Measurements from ENCODE around the gene PARD6A. TPM values are rescaled to one million over a fixed set of nuclear protein-coding genes. Genes with fewer than 3 reads are reported as not detected.

PARD6A gene, protein sequence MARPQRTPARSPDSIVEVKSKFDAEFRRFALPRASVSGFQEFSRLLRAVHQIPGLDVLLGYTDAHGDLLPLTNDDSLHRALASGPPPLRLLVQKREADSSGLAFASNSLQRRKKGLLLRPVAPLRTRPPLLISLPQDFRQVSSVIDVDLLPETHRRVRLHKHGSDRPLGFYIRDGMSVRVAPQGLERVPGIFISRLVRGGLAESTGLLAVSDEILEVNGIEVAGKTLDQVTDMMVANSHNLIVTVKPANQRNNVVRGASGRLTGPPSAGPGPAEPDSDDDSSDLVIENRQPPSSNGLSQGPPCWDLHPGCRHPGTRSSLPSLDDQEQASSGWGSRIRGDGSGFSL
- total RNA-seq = 3.4 TPM
- long read RNA-seq, transcript PARD6A-202 (3 exons, 1,260 nt) = major isoform, 9 of 12 reads
- long read RNA-seq, partial matches to known transcripts = 0 of 12 reads
- long read RNA-seq, other reads (novel, unspliced or antisense) = 1 of 12 reads

GRCh38 chr16:67660564-67661028 lies at the start of gene PARD6A:
PARD6A (plus strand) TSS chr16:67660960; CDS start chr16:67661039, 79 bp downstream.
- no peaks in the 10 kb centered on the region for H3K9me3 ChIP-seq (replicated peaks)
- peak; percentile 15 for TF ChIP-seq CTCF (IDR thresholded peaks at IDR 0.05; ENCODE audit: borderline replicate concordance)
- intact Hi-C loops (cut with micrococcal nuclease) = no loop called here
- H3K27ac ChIP-seq (replicated peaks) = peak within 1 kb of the TSS; percentile 97
- H3K36me3 ChIP-seq = peaks cover 19% of the 10 kb centered on the region
- DNase-seq = peak; percentile 94
- peaks cover 7% of the 10 kb centered on the region for H3K27me3 ChIP-seq (ENCODE audit: low read depth)
- H3K4me3 ChIP-seq = peak within 1 kb of the TSS; percentile 89
- H3K4me1 ChIP-seq = peaks cover 33% of the 10 kb centered on the region

DNA sequence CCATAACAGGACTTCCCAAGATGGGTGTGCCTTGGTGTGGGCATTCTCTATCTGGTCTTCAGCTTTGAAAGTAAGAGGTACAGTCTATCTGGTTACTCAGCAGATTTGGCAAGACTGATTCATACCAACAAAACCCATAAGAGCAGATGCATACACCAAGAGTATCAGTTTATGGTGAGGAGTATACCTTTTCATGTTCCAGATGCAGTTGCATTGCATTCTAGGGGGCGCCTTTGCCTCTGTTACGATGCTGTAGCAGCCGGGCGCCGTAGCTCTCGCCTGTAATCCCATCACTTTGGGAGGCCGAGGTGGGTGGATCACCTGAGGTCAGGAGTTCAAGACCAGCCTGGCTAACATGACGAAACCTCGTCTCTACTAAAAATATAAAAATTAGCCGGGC lies 47.0 kb upstream of the PARD6A start:
- Histone ChIP-seq H3K27me3 (ENCODE audit: low read depth) (no peaks in the 10 kb centered on the region), H3K27ac (replicated peaks) (no peak overlapping the region), H3K9me3 (replicated peaks) (no peaks in the 10 kb centered on the region), H3K4me3 (no peak overlapping the region), H3K4me1 (no peaks in the 10 kb centered on the region), H3K36me3 (peaks cover 81% of the 10 kb centered on the region)
- no peak for TF ChIP-seq CTCF (IDR thresholded peaks at IDR 0.05; ENCODE audit: borderline replicate concordance)
- DNase-seq = no peak
- intact Hi-C loops (cut with micrococcal nuclease) = no loop called here

DNA sequence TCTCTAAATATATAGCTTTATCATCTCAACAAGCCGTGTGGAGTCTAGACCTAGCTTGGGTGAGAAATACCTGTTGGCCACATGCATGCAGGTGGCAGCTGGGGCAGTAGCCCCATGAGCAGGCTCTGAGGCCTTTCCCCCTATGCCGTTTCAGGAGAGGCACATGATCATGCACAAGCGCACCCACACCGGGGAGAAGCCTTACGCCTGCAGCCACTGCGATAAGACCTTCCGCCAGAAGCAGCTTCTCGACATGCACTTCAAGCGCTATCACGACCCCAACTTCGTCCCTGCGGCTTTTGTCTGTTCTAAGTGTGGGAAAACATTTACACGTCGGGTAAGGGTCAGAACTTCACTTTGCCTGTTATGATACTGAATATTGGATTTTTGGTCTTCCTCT lies 32.5 kb upstream of the PARD6A start:
- no peak overlapping the region for H3K27ac ChIP-seq (replicated peaks)
- no peaks in the 10 kb centered on the region for H3K27me3 ChIP-seq (ENCODE audit: low read depth)
- no peak for DNase-seq
- peaks cover 11% of the 10 kb centered on the region for H3K4me1 ChIP-seq
- H3K4me3 ChIP-seq = no peak overlapping the region
- peaks cover 92% of the 10 kb centered on the region for H3K36me3 ChIP-seq
- TF ChIP-seq CTCF (IDR thresholded peaks at IDR 0.05; ENCODE audit: borderline replicate concordance) = no peak
- intact Hi-C loops (cut with micrococcal nuclease) = no loop called here
- H3K9me3 ChIP-seq (replicated peaks) = no peaks in the 10 kb centered on the region

- intact Hi-C loops (cut with micrococcal nuclease) = loop anchor here (10.0 kb wide), 1 partner anchor 58 kb away; no protein-coding TSS in a partner anchor
- DNase-seq = peak; percentile 57
- Histone ChIP-seq H3K9me3 (replicated peaks) (no peaks in the 10 kb centered on the region), H3K4me1 (peaks cover 11% of the 10 kb centered on the region), H3K27me3 (ENCODE audit: low read depth) (no peaks in the 10 kb centered on the region), H3K36me3 (peaks cover 84% of the 10 kb centered on the region), H3K27ac (replicated peaks) (peak overlapping the region; percentile 13), H3K4me3 (no peak overlapping the region)
- TF ChIP-seq CTCF (IDR thresholded peaks at IDR 0.05; ENCODE audit: borderline replicate concordance) = no peak
These were observed 28.2 kb upstream of the PARD6A start for GRCh38 chr16:67632415-67633172.

DNA sequence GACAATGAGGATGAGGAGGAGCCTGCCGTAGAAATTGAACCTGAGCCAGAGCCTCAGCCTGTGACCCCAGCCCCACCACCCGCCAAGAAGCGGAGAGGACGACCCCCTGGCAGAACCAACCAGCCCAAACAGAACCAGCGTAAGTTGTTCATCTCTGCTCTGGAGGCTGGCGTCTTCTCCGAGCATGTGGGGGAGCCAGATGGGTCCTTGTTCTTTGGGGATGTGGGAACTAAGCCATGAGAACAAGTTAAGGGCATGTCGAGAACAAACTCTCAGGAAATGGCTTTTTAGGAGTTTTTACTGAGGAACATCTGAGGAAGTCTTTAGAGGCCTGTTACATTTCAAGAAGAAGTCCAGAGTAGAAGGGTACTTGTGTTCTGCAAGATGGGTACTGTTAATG lies 24.0 kb upstream of the PARD6A start:
- Histone ChIP-seq H3K4me1 (peaks cover 24% of the 10 kb centered on the region), H3K36me3 (peaks cover 65% of the 10 kb centered on the region), H3K27me3 (ENCODE audit: low read depth) (no peaks in the 10 kb centered on the region), H3K4me3 (no peak overlapping the region), H3K9me3 (replicated peaks) (no peaks in the 10 kb centered on the region), H3K27ac (replicated peaks) (no peak overlapping the region)
- intact Hi-C loops (cut with micrococcal nuclease) = loop anchor here (10.0 kb wide), 1 partner anchor 62 kb away; no protein-coding TSS in a partner anchor
- TF ChIP-seq CTCF (IDR thresholded peaks at IDR 0.05; ENCODE audit: borderline replicate concordance) = no peak
- no peak for DNase-seq
